GM21619 (cell line): ENCODE results near the gene NDN.

Experiments used
- ATAC-seq: cut with Tn5 transposase; IDR thresholded peaks from one replicate; pipeline ENCODE4 v1.9.1; 2021; ENCODE audit not compliant: unreplicated experiment

NDN gene

GRCh38 chr15:23642413-23643044 is 44.6 kb downstream of the NDN start:
- ATAC-seq: no peak
